OCI-M2 (cell line): ENCODE data around the gene NRAP.

Source experiments
- DNase-seq: peaks from one replicate; lab custom pipeline; 2025; ENCODE audit not compliant: unreplicated experiment; lab: John Stamatoyannopoulos, UW

The NRAP gene

DNA sequence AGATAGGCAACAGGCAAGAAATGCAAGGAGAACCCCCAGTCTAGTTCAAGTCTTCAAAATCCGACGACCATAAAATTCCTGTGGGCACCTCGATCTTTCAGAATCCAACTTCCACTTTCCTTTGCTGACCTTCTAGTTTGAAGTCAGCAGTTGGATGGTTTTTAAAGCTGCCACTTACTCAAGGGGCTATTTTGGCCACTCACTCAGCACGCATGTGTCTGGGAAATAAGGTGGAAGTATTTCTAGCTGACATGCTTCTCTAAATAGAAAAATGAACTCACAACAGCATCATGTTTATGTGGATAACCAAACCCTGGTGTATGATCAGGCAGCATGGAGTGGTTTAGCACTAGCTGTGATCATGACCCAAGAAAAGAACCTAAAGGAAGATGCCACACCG lies at the start of gene NRAP:
Gene NRAP, minus strand, starts transcription at position 134 of the 400 bp plus-strand sequence. CDS start 159 bp downstream, outside the sequence.
- no peak for DNase-seq

GRCh38 chr10:113713640-113713982 lies 49.8 kb upstream of the NRAP start:
- DNase-seq = no peak

GRCh38 chr10:113712755-113713639 lies 49.2 kb upstream of the NRAP start:
- no peak for DNase-seq

DNA sequence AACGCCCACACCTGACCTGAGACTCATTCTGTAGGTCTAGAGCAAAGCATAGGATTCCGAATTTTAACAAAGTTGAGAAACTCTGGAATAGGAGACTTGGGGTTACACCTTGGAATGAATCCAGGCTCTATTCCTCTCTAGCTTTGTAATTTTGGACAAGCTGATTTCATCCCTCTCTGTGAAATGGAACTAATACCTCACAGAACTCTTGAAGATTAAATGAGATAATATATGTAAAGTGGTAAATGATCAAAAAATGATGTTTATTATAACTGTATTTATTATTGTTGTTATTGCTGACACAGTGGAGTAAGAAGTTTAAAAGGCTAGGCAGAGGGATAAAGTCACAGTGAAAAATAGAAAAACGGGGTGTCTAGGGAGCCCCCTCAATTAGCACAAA lies 48.2 kb upstream of the NRAP start:
- DNase-seq = no peak

DNA sequence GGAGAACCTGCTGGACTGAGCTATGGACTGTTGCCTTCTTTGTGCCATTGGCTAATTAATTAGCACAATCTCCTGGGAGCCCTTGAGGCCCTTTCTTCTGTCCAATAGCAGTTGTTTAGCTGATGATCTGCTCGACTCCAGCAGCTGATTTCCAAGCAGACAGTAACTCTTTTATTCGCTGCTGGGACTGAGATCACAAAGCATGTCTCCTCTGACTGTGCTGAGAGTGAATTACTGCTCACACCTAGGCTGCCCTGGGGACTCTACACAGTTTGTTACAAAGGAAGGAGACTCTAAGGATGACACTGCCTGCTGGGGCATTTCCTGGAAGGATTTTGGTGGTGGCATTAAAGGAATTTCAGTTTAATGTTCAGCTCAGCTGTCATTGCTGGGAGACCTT lies 47.3 kb upstream of the NRAP start:
- no peak for DNase-seq

- no peak for DNase-seq
Observed at GRCh38 chr10:113709221-113709838, 45.5 kb upstream of the NRAP start.

- no peak for DNase-seq
Observed at GRCh38 chr10:113708640-113709039, 44.8 kb upstream of the NRAP start.

DNA sequence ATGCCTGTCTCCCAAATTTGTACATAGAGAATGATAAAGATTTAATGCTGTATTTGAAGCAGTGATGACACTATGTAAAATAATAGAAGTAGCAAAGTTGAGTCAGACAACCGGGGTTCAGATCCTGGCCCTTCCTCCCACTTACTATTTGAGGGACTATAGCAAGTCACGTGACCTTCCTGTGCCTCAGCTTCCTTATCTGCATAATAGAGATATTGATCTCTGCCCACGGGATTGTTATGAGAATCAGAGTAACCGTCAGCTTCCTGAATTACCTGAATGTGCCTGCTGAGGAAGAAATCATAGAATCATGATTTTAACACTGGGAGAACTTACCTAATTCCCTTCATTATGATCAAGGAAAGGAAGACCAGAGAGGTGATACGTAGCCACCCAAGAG lies 42.8 kb upstream of the NRAP start:
- DNase-seq = no peak

GRCh38 chr10:113705344-113705652 lies 41.5 kb upstream of the NRAP start:
- no peak for DNase-seq

GRCh38 chr10:113704637-113705343 lies 40.9 kb upstream of the NRAP start:
- DNase-seq = no peak

GRCh38 chr10:113697595-113697994 lies 33.8 kb upstream of the NRAP start:
- no peak for DNase-seq

DNA sequence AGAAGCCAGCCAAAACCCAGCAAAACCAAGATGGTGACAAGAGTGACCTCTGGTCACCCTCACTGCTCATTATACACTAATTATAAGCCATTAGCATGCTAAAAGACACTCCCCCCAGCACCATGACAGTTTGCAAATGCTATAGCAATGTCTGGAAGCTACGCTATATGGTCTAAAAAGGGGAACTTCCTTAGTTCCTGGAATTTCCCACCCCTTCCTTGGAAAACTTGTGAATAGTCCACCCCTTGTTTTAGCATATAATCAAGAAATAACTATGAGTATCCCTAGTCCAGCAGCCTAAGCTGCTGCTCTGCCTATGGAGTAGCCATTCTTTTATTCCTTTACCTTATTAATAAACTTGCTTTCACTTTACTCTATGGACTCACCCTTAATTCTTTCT lies 31.9 kb upstream of the NRAP start:
- no peak for DNase-seq

DNA sequence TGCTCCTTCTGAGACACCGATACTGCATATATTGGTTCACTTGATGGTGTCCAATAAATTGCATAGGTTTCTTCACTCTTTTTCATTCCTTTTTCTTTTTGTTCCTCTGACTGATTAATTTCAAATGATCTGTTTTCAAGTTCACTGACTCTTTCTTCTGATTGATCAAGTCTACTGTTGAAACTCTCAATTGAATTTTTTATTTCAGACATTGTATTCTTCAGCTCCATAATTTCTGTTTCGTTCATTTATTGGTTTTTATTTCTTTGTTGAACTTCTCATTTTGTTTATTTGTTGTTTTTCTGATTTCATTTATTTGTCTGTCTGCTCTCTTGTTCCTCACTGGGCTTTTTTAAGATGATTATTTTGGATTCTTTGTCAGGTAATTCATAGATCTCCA lies 29.5 kb upstream of the NRAP start:
- no peak for DNase-seq

DNA sequence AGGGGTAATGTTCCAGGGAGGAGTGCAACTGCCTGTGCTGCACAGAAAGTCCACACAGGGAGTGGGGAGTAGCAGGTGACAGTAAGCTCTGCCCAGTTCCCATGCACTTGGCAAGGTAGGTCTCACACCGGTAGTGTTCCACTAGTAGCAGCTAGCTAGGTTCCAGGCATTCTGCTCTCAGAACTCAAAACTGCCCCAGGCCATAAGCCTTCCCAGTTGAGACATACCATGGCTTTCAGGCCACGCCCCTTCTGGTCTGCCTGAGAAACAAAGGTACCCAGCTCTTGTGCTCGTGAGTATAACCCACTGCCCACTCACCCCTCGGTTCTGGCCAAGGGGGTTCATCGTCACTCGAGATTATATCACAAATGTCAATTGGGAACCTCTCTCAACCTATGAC lies 28.4 kb upstream of the NRAP start:
- no peak for DNase-seq

GRCh38 chr10:113691381-113691780 lies 27.5 kb upstream of the NRAP start:
- no peak for DNase-seq

DNA sequence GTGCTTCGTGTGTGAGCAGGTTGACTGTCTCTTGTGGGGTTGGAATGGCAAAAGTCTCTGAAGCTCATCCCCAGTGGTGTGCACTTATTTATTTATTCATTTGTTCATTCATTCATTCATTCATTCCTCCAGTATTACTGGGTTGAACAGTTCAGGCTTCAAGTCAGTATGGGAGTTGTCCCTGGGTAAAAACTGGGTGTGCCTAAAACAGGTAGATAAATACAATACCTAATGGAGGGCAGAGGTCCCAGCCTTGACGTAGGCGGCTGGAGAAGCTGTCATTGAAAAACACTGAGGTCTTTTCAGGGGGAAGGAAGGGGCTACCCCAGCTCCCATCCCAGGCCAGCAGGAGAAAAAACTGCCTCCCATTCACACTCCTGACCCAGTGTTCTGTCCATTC lies 26.9 kb upstream of the NRAP start:
- DNase-seq = no peak

DNA sequence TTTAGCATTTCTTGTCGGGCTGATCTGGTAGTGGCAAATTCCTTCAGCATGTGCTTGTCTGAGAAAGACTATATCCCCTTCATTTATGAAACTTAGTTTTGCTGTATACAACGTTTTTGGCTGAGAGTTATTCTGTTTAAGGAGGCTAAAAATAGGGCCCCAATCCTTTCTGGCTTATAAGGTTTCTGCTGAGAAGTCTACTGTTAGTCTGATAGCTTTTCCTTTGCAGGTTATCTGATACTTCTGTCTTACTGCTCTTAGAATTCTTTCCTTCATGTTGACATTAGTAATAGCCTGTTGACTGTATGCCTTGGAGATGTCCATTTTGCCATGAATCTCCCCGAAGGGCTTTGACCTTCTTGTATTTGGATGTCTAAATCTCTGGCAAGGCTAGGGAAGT lies 25.7 kb upstream of the NRAP start:
- DNase-seq = no peak

DNA sequence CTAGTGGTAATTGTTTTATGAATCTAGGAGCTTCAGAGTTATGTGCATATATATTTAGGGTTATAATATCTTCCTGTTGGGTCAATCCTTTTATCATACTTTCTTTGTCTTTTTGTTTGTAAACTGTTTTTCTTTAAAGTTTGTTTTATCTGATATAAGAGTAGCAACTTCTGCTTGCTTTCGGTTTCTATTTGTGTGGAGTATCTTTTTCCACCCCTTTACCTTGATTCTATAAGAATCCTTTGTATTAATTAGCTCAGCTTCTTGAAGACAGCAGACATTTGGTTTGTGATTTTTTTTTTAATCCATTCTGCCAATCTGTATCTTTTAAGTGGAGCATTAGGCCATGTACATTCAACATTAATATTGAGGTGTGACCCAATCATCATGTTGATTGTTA lies 25.2 kb upstream of the NRAP start:
- DNase-seq = no peak

- no peak for DNase-seq
Observed at GRCh38 chr10:113687037-113687436, 23.2 kb upstream of the NRAP start.

DNA sequence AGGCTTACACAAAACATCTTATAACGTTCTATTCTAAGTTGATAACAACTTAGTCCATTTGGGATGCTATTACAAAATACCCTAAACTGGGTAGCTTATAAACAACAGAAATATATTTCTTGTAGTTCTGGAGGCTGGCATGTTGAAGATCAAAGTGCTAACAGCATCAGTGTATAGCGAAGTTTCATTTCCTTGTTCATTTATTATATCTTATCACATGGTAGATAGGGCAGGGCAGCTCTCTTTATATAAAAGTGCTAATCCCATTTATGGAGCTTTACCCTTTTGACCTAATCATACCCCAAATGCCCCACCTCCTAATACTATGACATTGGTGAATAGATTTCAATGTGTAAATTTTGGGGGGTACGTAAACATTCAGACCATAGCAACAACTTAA lies 22.2 kb upstream of the NRAP start:
- no peak for DNase-seq

DNA sequence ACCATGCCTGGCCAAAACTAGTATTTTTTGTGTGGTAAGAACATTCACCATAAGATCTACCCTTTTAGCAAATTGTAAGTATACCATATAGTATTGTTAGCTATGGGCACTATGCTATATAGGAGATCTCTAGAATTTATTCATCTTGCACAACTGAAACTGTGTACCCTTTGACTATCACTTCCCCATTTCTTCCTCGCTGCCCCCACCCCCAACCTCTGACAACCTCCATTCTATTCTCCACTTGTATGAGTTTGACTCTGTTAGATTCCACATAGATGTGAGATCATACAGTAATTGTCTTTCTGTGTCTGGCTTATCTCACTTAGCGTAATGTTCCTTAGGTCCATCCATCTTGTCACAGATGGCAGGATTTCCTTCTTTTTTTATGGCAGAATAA lies 19.5 kb upstream of the NRAP start:
- DNase-seq = no peak
